CD4-positive, alpha-beta memory T cell (primary cell): ENCODE results near the gene HOMER2. TPM values are rescaled to one million over a fixed set of nuclear protein-coding genes. Genes with fewer than 3 reads are reported as not detected.
"Not testable (repeated sequence)": the region's sequence is repeated elsewhere in the genome, so short reads cannot be mapped to it uniquely, and the experiment has no call there.

ENCODE experiments used
- CTCF ChIA-PET: fragments of 350-600 bp; sonication (Branson Sonifier 250); formaldehyde crosslinking; loops from one replicate; lab custom pipeline; 2021; ENCODE audit warnings: inconsistent platforms; ENCODE audit not compliant: partially characterized antibody; lab: Charles Lee
- POLR2A ChIA-PET: fragments of 350-600 bp; sonication (Branson Sonifier 250); formaldehyde crosslinking; loops from one replicate; lab custom pipeline; 2021; ENCODE audit not compliant: partially characterized antibody; lab: Charles Lee
- DNase-seq, 5 donors: peaks; one replicate each; pipeline versions ENCODE4 v3.0.0 to v3.0.0-alpha.2; 2020 to 2022; ENCODE audit warnings: mixed read lengths in 1 of 5
- H3K27ac ChIP-seq: one replicate; pipeline ENCODE4 v1.7.0; 2013; ENCODE audit warnings: low read depth, low read length
- H3K27me3 ChIP-seq: 2 replicates; pipeline ENCODE4 v1.7.0; 2013; ENCODE audit warnings: mild to moderate bottlenecking, low read length, moderate library complexity; ENCODE audit not compliant: insufficient read depth
- H3K36me3 ChIP-seq: 2 replicates; pipeline ENCODE4 v1.7.0; 2013; ENCODE audit warnings: mild to moderate bottlenecking, low read length, moderate library complexity; ENCODE audit not compliant: insufficient read depth
- H3K4me1 ChIP-seq: 2 replicates; pipeline ENCODE4 v1.7.0; 2013; ENCODE audit warnings: mild to moderate bottlenecking, low read length, moderate library complexity; ENCODE audit not compliant: insufficient read depth
- H3K4me3 ChIP-seq, 2 donors: one replicate each; pipeline ENCODE4 v1.7.0; 2013; ENCODE audit warnings: low read length in 2 of 2, mild to moderate bottlenecking in 1 of 2
- H3K9me3 ChIP-seq, 2 donors: one replicate each; pipeline ENCODE4 v1.7.0; 2013; ENCODE audit warnings: low read length in 2 of 2, control low read depth in 1 of 2; ENCODE audit not compliant: control insufficient read depth in 1 of 2
- H3K27ac Mint-ChIP-seq, 7 donors: one replicate each; pipeline ENCODE4 v1.8.0; 2020 to 2021; ENCODE audit warnings: mixed read lengths in 7 of 7, mild to moderate bottlenecking in 6 of 7, inconsistent platforms in 3 of 7, moderate library complexity in 3 of 7
- H3K27me3 Mint-ChIP-seq, 2 donors: one replicate each; pipeline ENCODE4 v1.8.0; 2020 to 2021; ENCODE audit warnings: mixed read lengths in 2 of 2
- H3K36me3 Mint-ChIP-seq, 2 donors: one replicate each; pipeline ENCODE4 v1.8.0; 2020 to 2021; ENCODE audit warnings: mixed read lengths in 2 of 2, inconsistent platforms in 1 of 2, mild to moderate bottlenecking in 1 of 2
- H3K4me1 Mint-ChIP-seq, 4 donors: one replicate each; pipeline ENCODE4 v1.8.0; 2020 to 2021; ENCODE audit warnings: mixed read lengths in 4 of 4, mild to moderate bottlenecking in 1 of 4
- H3K4me3 Mint-ChIP-seq, 8 donors: one replicate each; pipeline ENCODE4 v1.8.0; 2020 to 2021; ENCODE audit warnings: mixed read lengths in 8 of 8, mild to moderate bottlenecking in 7 of 8, moderate library complexity in 6 of 8, inconsistent platforms in 3 of 8
- H3K9me3 Mint-ChIP-seq, 8 donors: one replicate each; pipeline ENCODE4 v1.8.0; 2020 to 2021; ENCODE audit warnings: mixed read lengths in 8 of 8, mild to moderate bottlenecking in 5 of 8, inconsistent platforms in 3 of 8, moderate library complexity in 1 of 8
- intact Hi-C: fragments of 100-400 bp; cut with micrococcal nuclease; formaldehyde crosslinking; loops from one replicate; pipeline ENCODE4 v1.15.1; 2023
- polyA plus RNA-seq, 2 donors: library from polyadenylated mRNA; unstranded; fragments of 300-500 nt; fragmentation: Illumina TruSeq; gene quantifications; one replicate each; pipeline ENCODE4 v1.2.3, GENCODE V29; 2021
- total RNA-seq, 2 experiments: library from RNA; stranded (reverse); gene quantifications; one replicate each; pipeline ENCODE4 v1.2.3, GENCODE V29; 2021

Gene HOMER2
- total and polyA plus RNA-seq, 4 experiments from 2014 or later = 1.5 to 6.5 (median 6.1) TPM; not detected in 1

DNA sequence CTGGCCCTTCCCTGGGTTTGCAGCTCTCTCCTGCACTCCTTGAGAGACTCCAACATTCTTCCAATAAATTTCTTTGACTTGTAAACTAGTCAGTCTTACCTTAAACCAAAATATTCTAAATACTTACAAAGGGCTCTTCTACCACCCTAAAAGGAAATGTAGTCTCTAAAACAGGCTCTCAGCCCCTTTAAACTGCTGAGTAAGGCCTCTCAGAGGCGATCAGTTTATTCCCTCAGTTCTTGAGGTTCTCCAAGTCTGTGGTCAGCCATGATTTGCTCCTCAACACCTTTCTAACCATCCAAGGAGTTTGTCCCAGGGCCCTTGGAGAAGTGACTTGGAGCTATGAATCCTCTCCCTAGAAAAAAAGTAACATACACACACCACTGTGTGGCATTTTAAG, 78.3 kb downstream of the HOMER2 start:
- Histone ChIP-seq H3K4me1 (no peaks in the 10 kb centered on the region), H3K9me3 (no peaks in the 10 kb centered on the region), H3K27me3 (peaks cover 5% of the 10 kb centered on the region), H3K27ac (no peak overlapping the region), H3K36me3 (no peaks in the 10 kb centered on the region), H3K4me3 (no peak overlapping the region)
- H3K27me3 Mint-ChIP-seq = peaks cover 0 to 2% of the 10 kb centered on the region in 2 donors
- no peak for DNase-seq
- peaks cover 0 to 1% (median 0%) of the 10 kb centered on the region in 8 donors for H3K9me3 Mint-ChIP-seq
- no peaks in the 10 kb centered on the region for H3K36me3 Mint-ChIP-seq
- intact Hi-C loops = no loop called here
- H3K27ac Mint-ChIP-seq = no peak overlapping the region
- no peaks in the 10 kb centered on the region for H3K4me1 Mint-ChIP-seq
- CTCF ChIA-PET = no interaction called here
- no peak overlapping the region for H3K4me3 Mint-ChIP-seq
- POLR2A ChIA-PET = no interaction called here

DNA sequence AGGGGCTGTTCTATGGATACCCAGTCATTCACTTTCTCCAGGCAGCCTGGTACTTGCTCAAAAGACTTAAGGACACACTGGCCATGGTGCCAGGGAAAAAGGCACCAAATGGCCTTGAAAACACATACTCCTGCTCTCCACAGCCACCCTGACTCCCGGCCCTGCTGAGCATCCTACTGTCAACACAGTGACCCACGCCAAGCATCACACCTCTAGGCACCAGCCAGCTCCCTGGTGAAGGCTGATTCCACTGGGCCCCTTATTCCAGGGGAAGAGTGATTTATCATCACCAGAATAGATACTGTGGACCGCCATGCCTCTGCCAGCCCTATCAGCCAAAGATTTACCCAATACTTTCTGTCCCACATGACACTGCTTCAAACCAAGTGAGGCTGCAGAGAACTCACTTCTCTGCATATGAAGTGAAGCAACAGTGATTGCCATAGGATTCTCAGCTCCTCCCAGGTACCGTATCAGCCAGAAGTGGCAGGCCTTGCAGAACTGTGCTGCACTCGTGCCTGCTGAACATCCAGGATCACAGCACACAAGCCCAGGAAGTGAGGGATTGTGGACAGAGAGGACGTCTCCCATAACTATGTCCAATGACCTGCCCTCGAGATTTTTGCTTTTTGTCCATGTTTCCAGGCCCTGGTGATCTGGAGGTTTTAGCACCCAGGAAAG, 79.4 kb downstream of the HOMER2 start:
- H3K36me3 ChIP-seq = no peaks in the 10 kb centered on the region
- H3K4me1 ChIP-seq = no peaks in the 10 kb centered on the region
- H3K9me3 Mint-ChIP-seq = no peaks in the 10 kb centered on the region
- H3K4me1 Mint-ChIP-seq = no peaks in the 10 kb centered on the region
- intact Hi-C loops = no loop called here
- no peaks in the 10 kb centered on the region for H3K9me3 ChIP-seq
- H3K27ac Mint-ChIP-seq = no peak overlapping the region
- DNase-seq = no peak
- no peak overlapping the region for H3K4me3 ChIP-seq
- peaks cover 0 to 2% of the 10 kb centered on the region in 2 donors for H3K27me3 Mint-ChIP-seq
- H3K27me3 ChIP-seq = peaks cover 5% of the 10 kb centered on the region
- no peak overlapping the region for H3K4me3 Mint-ChIP-seq
- no peak overlapping the region for H3K27ac ChIP-seq
- ChIA-PET POLR2A (no interaction called here), CTCF (no interaction called here)
- H3K36me3 Mint-ChIP-seq = no peaks in the 10 kb centered on the region

DNA sequence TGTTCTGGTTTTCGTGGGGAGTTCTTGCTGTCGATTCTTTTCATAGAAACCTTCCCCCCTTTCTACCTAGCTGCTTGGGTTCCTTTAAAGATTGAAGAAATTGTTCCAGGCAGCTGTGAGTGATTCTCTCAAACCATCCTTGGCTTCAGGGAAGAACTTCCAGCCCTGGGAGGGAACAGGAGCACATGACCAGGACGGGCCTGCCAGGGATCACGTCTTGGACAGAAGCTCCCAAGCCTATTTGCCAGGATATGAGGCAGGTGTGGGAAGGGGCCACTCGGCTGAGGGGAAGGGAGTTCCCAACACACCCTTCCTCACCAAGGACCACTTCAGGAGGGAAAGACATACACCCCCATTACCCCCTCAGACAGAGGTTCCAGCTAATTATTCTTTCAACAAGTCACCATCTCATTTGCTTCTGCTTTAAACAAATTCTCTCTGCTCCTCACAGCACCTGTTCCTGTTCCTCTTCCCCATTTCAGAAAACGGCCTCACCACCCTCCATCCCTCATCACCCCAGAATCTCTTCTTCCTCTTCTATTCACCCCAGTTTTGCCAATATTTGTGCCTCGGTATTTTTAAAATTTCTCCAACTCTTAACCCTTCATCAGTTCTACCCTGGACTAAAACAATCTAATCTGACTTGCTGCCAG, 80.6 kb downstream of the HOMER2 start:
- intact Hi-C loops = no loop called here
- H3K27me3 ChIP-seq = peaks cover 5% of the 10 kb centered on the region
- H3K9me3 ChIP-seq = no peaks in the 10 kb centered on the region
- H3K36me3 ChIP-seq = no peaks in the 10 kb centered on the region
- H3K36me3 Mint-ChIP-seq = no peaks in the 10 kb centered on the region
- ChIA-PET CTCF (no interaction called here), POLR2A (no interaction called here)
- H3K4me1 ChIP-seq = no peaks in the 10 kb centered on the region
- peaks cover 0 to 2% of the 10 kb centered on the region in 2 donors for H3K27me3 Mint-ChIP-seq
- DNase-seq = no peak
- H3K27ac ChIP-seq = no peak overlapping the region
- H3K4me3 Mint-ChIP-seq = no peak overlapping the region
- H3K9me3 Mint-ChIP-seq = no peaks in the 10 kb centered on the region
- no peak overlapping the region for H3K4me3 ChIP-seq
- H3K27ac Mint-ChIP-seq = no peak overlapping the region
- H3K4me1 Mint-ChIP-seq = no peaks in the 10 kb centered on the region

DNA sequence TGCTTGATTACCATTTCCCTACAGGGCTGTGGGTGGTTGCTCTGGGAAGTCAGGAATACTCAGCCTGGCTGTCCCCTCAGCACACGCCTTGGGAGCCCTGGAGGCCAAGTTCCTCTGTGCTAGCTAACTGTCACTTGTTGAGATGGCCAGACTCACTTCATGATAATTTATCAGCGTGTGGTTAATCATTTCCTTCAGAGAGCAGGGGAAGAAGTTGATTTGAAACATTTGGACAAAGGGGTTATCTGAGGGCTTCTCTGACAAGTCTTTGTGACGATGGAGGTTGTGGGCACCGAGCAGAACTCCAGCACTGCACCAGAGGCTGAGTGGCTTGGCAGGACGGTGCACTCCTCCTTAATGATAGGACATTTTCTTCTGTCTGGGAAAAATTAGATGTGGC, 81.2 kb downstream of the HOMER2 start:
- peaks cover 0 to 2% of the 10 kb centered on the region in 2 donors for H3K27me3 Mint-ChIP-seq
- H3K9me3 ChIP-seq = no peaks in the 10 kb centered on the region

DNA sequence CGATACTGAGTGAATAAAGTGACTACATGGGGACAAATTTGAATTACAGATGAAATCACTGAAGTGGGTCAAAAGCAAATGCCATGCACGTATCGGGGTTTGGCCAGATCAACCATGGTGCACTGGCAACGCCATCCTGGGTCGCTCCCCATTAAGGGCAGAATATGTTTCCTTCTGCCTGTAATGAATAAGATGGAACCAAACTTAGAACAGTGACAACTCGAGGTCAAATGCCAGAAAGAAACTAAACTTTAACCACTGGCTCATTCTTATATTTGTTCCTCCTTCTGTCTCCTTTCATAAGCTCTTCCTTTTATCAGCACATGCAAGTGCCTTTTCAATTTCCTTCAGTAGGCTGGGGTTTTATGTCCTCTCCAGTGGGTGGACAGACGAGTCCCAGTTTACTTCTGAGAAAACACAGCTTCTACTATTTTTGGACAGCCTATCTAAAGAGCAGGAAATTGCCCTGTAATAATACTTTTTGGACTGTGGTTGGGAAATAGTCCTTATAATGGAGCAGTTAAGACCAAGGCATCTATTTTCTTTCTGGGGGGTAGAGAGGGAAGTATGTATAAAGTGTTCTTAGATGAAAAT, 81.7 kb downstream of the HOMER2 start:
- Mint-ChIP-seq H3K4me1 (no peaks in the 10 kb centered on the region), H3K4me3 (no peak overlapping the region), H3K27ac (no peak overlapping the region), H3K36me3 (no peaks in the 10 kb centered on the region), H3K9me3 (no peaks in the 10 kb centered on the region), H3K27me3 (peaks cover 0 to 2% of the 10 kb centered on the region in 2 donors)
- H3K27me3 ChIP-seq = peaks cover 5% of the 10 kb centered on the region
- no peak overlapping the region for H3K4me3 ChIP-seq
- H3K9me3 ChIP-seq = no peaks in the 10 kb centered on the region
- POLR2A ChIA-PET = no interaction called here
- DNase-seq = no peak
- H3K4me1 ChIP-seq = no peaks in the 10 kb centered on the region
- intact Hi-C loops = no loop called here
- H3K27ac ChIP-seq = no peak overlapping the region
- no peaks in the 10 kb centered on the region for H3K36me3 ChIP-seq
- CTCF ChIA-PET = no interaction called here

More for the DNA sequence above, 81.2 kb downstream of the HOMER2 start:
- H3K4me3 Mint-ChIP-seq = no peak overlapping the region
- H3K27ac Mint-ChIP-seq = no peak overlapping the region
- Histone ChIP-seq H3K36me3 (no peaks in the 10 kb centered on the region), H3K27ac (no peak overlapping the region), H3K4me1 (no peaks in the 10 kb centered on the region), H3K4me3 (no peak overlapping the region), H3K27me3 (peaks cover 5% of the 10 kb centered on the region)
- intact Hi-C loops = no loop called here
- POLR2A ChIA-PET = no interaction called here
- CTCF ChIA-PET = no interaction called here
- DNase-seq = no peak
- H3K4me1 Mint-ChIP-seq = no peaks in the 10 kb centered on the region
- H3K9me3 Mint-ChIP-seq = no peaks in the 10 kb centered on the region
- no peaks in the 10 kb centered on the region for H3K36me3 Mint-ChIP-seq

DNA sequence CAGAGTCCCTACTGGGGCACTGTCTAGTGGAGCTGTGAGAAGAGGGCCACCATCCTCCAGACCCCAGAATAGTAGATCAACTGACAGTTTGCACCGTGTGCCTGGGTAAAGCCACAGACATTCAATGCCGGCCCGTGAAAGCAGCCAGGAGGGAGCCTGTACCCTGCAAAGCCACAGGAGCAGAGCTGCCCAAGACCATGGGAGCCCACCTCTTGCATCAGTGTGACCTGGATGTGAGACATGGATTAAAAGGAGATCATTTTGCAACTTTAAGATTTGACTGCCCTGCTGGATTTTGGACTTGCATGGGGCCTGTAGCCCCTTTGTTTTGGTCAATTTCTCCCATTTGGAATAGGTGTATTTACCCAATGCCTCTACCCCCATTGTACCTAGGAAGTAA, 86.5 kb downstream of the HOMER2 start:
- CTCF ChIA-PET, H3K27ac ChIP-seq, intact Hi-C loops: not testable (repeated sequence)

DNA sequence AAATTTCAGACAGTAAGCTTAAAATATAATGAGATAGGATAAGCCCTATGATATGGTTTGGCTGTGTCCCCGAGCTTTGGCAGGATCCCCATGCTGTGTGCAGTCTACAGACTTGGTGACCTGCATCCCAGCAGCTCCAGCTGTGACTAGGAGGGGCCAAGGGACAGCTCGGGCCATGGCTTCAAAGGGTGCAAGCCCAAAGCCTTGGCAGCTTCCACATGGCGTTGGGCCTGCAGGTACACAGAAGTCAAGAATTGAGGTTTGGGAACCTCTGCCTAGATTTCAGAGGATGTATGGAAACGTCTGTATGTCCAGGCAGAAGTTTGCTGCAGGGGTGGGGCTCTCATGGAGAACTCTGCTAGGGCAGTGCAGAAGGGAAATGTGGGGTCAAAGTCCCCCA, 86.9 kb downstream of the HOMER2 start:
- H3K27ac ChIP-seq, H3K27ac Mint-ChIP-seq, H3K27me3 ChIP-seq, DNase-seq, H3K4me3 ChIP-seq, H3K9me3 Mint-ChIP-seq, CTCF ChIA-PET, H3K4me3 Mint-ChIP-seq, intact Hi-C loops, H3K36me3 ChIP-seq, H3K9me3 ChIP-seq, H3K4me1 Mint-ChIP-seq, H3K4me1 ChIP-seq, POLR2A ChIA-PET, H3K27me3 Mint-ChIP-seq, H3K36me3 Mint-ChIP-seq: not testable (repeated sequence)

More for the DNA sequence above, 86.5 kb downstream of the HOMER2 start:
- DNase-seq, H3K9me3 ChIP-seq, POLR2A ChIA-PET, H3K9me3 Mint-ChIP-seq, H3K36me3 Mint-ChIP-seq, H3K4me3 ChIP-seq, H3K27me3 ChIP-seq, H3K4me1 ChIP-seq, H3K27ac Mint-ChIP-seq, H3K27me3 Mint-ChIP-seq, H3K36me3 ChIP-seq, H3K4me3 Mint-ChIP-seq, H3K4me1 Mint-ChIP-seq: not testable (repeated sequence)
